HG03039 (cell line): ENCODE measurements around the gene LAMB1.

ENCODE experiments used
- ATAC-seq: cut with Tn5 transposase; IDR thresholded peaks from one replicate; pipeline ENCODE4 v1.9.1; 2021; ENCODE audit warnings: mild to moderate bottlenecking, moderate library complexity; ENCODE audit not compliant: unreplicated experiment

Gene LAMB1

GRCh38 chr7:107999779-108000560, 3.0 kb downstream of the LAMB1 start:
- ATAC-seq: no peak

DNA sequence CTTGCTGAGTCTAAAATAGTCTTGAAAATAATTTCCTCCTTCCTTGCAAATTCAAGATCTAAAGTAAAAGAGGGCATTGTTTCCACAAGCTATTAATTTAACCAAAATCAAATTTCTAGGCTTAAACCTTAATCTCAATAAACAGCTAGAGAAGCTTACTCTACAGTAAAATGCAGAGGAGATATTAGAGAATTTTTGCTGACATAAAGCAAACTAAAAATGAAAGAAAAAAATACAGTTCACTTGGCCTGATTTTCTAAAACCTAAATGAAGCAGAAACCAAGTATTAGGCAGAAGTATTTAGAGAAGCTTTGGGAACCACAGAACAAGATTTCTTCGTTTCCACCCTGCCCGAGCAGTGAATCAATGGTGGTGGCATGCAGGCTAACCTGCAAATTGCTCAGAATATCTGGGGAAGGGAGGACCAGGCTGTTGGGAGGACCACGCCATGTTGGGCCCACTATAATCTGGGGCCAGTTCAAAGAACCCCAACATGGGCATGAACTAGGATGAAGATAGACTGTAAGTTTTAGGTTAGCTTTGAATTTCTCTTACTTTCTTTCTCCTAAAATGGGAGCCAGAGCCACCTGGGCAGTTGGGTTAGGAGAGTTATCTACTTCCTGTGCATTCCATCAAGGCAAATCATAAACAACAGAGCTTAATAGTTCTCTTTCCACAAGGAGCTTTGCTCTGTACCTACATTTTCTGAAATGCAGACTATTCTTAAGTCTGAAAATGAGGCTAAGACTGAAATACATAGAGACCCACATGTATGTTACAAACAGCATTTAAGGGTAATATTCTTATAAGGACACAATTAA, 4.1 kb downstream of the LAMB1 start:
- ATAC-seq: no peak

- ATAC-seq: no peak
Observed at GRCh38 chr7:107998150-107998549, 4.8 kb downstream of the LAMB1 start.

DNA sequence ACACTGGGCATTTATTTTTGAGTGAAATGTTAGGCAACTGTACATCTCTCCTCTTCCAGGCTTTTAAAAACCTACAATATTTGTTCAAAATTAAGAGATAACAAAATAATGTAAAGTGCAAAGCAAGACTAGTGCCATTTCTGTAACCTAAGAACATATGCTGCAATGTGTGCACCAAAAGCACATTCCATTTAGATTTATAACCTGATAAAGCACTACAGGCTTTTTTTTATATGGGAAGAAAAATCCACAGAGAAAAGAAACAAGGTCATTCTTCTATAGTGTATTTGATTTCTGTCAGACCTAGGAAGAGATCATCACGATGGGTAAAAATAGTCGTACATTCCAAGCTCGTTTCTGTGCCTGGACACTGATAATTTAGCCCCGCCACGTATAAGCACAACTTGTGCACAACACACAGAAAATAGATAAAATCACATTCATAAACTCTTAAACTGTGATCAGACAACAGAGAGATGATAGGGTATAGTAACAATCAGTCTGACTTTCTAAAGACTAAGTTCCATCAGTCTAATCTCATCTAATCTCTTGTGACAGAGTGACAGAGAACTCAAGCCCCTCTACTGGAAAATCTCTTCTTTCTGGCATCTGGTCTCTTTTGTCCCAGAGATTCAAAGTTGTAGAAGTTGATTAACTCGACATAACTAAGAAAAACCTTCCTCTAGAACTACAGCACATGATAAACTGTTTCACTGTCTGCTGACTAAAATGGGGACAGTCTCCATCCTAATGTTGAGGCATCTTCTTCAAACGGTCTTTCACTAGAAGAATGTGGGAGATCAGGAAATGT, 6.7 kb downstream of the LAMB1 start:
- ATAC-seq: no peak

DNA sequence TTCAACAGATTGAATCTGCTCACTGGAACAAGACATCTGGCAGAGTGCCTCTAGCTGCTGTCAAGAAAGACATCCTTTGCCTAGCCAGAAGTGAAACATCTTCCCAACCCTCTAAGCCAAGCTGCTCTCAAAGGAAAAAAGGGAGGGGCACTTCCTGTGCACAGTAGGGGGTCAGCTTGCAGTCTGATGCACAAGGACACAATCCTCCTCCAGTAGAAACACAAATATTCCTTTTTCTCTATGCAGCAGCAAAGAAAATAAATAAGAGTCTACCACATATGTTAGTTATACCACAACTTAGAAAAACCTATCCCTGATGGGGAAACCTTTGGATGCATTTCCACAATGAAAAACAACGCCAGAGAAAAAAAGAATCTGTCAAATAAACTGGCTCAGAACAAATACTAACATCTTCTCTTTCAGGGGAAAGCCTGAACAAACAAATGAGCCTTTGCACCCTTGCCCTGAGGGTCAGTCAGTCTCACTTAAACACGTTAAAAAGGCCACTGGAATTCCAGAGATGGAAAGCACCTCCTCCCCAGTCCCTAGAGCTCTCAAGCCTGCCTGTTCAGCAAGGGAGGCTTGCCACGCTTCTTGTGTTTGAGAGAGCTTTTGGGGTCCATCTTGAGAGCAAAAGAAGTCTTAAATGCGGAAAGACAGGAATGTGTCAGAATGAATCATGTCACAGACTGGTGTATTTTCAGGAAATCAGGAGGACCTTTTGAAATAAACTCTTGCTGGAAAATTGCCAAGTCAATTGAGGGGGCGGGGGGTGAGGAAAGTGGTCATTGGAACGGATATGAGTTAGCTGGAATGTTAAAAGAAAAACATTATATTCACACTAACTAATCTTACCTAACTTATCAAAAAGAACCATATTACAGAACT, 7.5 kb downstream of the LAMB1 start:
- ATAC-seq: no peak

- no peak for ATAC-seq
Observed at GRCh38 chr7:107994421-107995030, 8.4 kb downstream of the LAMB1 start.

DNA sequence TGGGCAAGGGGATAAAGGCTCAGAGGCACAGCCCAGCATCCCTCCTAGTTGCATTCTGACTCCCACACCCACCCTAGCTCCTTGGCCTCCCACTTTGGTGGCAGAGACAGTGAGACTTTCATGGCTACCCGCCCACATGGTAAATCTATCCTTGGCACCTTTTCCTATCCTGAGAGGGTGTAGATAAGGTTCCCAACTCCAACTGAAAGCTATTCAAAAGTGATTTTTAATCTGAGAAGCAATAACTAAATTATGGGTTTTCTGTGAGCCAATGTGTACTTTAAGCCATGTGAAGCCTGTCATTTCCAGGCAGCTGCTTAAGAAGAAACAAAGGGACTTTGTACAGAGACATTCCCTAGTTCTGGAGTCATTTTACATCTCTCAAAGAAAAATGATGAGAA, 9.1 kb downstream of the LAMB1 start:
- no peak for ATAC-seq

GRCh38 chr7:107989618-107990373, 13.2 kb downstream of the LAMB1 start:
- no peak for ATAC-seq

DNA sequence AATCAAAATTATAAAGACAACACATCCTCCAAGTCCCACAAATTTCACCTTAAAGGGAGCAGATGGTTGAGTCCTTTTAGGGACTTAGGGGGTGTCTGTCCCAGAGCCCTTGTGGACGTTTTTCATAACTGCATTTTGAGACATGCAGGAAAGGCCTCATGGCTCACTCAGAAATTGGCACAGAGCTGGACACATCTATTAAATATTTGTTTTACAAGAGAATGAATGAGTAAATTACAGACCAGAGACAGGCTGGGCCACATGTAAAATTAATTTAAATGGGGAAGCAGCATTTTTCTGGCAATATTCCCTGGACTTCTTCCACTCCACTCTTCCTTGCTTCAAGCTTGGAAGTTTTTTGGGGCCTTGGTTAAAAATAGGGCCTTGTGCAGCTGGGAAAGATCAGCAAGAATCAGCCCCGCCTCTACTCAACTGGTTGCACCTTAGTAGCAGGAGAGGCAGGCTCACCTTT, 20.0 kb downstream of the LAMB1 start:
- no peak for ATAC-seq

GRCh38 chr7:107982042-107982840, 20.7 kb downstream of the LAMB1 start:
- no peak for ATAC-seq

- no peak for ATAC-seq
Observed at GRCh38 chr7:107981466-107981865, 21.5 kb downstream of the LAMB1 start.

DNA sequence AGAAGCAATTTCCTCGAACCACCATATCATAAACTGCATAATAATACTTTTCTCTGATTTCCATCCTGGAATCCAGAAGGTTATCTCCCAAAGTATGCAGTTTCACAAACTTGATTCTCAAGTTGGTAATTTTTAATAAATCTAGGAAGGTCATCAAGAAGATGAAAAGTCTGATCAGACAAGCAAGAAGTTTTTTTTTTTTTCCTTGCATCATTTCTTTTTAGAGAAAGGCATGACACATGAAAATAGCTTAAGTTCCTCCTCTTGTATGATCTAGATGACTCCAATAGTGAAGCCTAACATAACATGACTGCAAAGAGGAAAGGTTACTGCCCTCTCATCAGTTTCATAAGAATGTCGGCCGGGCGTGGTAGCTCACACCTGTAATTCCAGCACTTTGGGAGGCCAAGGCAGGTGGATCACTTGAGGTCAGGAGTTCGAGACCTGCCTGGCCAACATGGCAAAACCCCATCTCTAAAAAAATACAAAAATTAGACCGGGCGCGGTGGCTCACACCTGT, 22.2 kb downstream of the LAMB1 start:
- no peak for ATAC-seq

DNA sequence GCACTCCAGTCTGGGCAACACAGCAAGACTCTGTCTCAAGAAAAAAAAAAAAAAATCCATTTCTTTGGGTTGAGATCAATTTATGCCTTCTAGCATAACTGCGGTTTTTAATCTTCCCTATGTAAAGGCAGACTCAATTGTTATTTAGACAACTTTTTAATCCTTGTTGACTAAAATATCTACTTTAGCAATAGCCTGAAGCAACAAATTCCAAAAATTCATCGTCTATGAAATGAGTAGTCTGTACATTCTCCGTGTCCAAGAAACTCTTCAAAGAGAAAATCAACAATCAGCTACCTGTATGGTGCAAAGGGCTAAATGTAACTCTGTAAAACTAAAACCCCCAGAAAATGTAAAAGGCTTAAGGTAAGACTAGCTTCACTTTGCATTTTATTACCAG, 22.8 kb downstream of the LAMB1 start:
- no peak for ATAC-seq

DNA sequence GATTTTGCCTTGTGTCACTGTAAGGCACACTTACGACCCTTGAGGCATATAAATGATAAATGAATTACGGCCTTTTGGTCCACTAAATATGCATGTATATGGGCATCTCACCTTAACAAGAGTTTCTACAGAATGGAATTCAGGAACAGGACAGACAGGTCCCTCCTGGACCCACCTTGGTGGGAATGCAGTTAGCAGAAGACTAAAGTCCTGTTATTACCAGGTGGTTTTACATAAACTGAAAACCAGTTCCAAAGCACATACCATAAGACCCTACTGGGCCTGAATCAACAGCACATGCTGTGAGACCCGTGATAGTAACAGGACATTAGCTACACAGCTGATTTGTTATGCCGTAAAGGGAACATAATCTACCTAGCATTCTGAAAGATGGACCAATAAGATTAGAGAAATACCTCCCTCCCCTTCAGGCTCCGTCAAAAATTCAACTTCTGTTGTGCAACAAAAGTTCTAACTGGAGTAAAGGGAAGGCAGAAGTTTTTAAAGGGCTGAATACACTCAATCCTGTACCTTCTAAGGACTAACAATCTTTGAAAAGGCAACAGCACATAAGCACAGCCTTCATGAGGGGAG, 24.0 kb downstream of the LAMB1 start:
- no peak for ATAC-seq

DNA sequence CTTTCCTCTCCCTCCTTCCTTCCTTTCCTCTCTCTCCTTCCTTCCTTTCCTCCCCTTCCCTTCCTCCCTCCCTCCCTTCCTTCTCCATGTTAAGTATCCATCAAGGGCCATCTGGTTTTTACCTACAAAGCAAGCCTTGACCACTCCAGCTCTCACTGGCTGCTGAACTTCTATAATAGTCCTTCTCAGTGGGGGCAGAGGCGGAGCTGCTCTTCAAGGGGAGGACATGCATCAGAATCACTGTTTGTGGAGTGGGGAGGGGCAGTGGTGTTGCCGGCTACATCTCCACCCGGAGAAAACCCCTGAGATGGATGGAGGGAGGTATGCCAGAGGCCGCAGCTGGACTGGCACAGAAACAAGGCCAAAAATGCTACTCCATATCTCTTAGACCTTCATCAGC, 25.9 kb downstream of the LAMB1 start:
- no peak for ATAC-seq

GRCh38 chr7:107976620-107977019, 26.3 kb downstream of the LAMB1 start:
- ATAC-seq: no peak

GRCh38 chr7:107975394-107976013, 27.5 kb downstream of the LAMB1 start:
- no peak for ATAC-seq
